GM19468 (cell line): ENCODE measurements around the gene GALP.
"Not testable (repeated sequence)": the region's sequence is repeated elsewhere in the genome, so short reads cannot be mapped to it uniquely, and the experiment has no call there.

Experiments
- ATAC-seq: cut with Tn5 transposase; IDR thresholded peaks from one replicate; pipeline ENCODE4 v1.9.1; 2021; ENCODE audit warnings: mild to moderate bottlenecking, moderate library complexity, moderate number of reproducible peaks; ENCODE audit not compliant: unreplicated experiment; ENCODE audit errors: extremely low read depth

Gene GALP

DNA sequence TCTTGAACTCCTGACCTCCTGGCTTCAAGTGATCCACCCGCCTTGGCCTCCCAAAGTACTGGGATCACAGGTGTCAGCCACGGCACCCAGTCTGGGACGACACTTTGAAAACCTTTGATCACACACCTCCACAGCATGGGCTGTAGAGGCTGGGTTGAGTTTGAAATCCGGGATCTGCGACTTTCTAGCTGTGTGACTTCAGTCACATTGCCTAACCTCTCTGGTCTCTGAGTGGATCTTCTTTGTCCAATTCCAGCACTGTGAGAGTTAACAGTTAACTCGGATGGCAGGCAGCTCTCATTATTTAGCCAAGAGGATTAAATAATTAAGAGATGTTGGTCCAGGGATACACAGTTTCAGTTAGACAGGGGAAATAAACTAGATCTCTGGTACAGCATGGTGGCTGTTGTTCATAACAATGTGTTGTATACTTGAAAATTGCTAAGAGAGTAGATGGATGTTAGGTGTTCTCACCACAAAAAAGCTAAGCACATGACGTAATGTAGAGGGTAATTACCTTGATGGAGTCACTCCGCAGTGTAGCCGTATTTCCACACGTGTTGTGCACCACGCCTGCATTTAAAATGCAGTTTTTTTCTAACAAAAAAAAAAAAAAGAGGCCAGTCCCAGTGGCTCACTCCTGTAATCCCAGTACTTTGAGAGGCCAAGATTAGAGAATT is 1.9 kb downstream of the GALP start:
- no peak for ATAC-seq

- no peak for ATAC-seq
These were observed 14.0 kb downstream of the GALP start for GRCh38 chr19:56189785-56190184.

DNA sequence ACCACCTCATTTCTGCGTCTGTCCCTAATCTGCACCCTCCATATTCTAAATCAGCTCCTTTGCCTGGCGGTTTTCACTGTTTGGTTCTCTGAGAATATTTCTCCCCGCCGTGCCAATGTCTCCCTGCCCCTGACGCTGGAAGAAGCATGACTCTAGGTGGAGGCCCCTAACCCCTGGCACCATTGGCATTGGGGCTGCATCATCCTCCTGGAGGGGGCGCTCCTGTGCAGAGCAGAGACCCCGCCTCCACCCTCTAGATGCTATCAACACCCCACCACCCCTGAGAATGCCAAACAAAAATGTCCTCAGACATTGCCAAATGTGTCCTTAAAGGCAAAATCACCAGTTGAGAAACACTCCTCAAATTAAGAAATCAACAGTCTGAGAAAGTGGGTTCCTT is 15.3 kb downstream of the GALP start:
- no peak for ATAC-seq

DNA sequence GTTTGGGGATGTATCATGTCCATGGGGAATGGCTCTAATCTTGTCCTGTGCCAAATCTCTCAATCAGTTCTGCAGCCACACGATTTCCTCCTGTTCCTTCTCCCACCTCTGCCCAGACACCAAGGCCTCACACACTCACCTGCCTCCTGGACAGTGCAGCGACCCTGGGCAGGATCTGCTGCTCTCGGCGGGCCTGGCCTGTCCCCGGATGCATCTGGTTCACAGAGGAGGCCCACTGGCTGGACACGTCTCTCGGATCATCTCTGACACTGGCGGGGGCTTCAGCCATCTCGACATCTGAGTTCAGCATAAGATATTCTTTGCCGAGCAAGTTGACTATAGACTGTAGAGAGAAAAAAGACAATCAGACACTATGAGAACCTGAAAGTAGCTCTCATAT is 15.9 kb downstream of the GALP start:
- no peak for ATAC-seq

DNA sequence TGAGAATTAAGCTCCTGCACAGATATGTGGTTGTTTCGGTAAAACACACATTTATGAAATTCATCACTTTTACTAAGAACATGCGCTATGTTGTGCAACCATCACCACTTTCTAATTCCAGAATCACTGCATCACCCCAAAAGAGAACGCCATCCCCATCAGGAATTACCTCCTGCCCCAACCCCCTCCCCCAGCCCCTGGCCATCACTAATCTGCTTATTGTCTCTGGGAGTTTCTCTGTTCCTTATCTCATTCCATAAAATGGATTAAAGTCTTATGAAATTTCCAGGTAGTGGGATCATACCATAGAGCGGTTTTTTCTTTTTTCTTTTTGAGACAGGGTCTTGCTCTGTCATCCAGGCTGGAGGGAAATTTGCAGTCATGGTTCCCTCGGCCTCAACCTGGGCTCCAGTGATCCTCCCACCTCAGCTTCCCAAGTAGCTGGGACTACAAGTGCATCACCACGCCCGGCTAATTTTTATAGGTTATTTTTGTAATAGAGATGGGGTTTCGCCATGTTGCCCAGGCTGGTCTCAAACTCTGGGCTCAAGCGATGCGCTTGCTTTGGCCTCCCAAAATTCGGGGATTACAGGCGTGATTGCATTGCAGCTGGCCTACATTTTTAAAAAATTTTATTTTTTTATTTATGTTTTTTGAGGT is 18.3 kb downstream of the GALP start:
- ATAC-seq: no peak

DNA sequence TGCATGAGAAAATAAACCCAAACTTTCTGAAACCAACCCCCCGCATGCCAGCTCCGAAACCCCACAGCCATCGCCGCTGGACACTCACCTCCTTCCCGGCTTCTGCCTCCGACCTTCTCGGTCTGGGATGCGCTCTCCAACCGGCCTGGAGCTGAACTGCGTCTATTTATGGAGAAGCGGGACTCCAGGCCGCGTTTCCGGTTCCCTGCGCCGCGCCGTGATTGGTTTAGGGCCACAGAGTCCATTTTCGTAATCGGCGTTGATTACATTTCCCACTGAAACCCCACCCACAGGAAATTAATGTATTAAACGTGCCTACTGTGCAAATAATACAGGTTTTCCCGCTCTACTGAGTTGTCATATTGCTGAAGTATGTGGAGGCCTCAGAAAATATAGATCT is 21.8 kb downstream of the GALP start, which contains the start of gene ZSCAN5B:
Gene ZSCAN5B (minus strand): TSS at position 138 of the 400 bp plus-strand sequence. CDS start 4,731 bp downstream, outside the sequence.
- ATAC-seq: not testable (repeated sequence)

- no peak for ATAC-seq
These were observed 23.9 kb downstream of the GALP start for GRCh38 chr19:56199687-56200086.

GRCh38 chr19:56201973-56202372 is 26.2 kb downstream of the GALP start, which contains the start of gene ZSCAN5C:
TSS of gene ZSCAN5C (plus strand) at chr19:56202273. CDS start at chr19:56205914, 3,641 bp downstream.
- ATAC-seq: no peak

- not testable (repeated sequence) for ATAC-seq
These were observed 31.8 kb downstream of the GALP start for GRCh38 chr19:56207581-56207980.

GRCh38 chr19:56209091-56209490 is 33.3 kb downstream of the GALP start:
- no peak for ATAC-seq

GRCh38 chr19:56210036-56210435 is 34.2 kb downstream of the GALP start:
- not testable (repeated sequence) for ATAC-seq

DNA sequence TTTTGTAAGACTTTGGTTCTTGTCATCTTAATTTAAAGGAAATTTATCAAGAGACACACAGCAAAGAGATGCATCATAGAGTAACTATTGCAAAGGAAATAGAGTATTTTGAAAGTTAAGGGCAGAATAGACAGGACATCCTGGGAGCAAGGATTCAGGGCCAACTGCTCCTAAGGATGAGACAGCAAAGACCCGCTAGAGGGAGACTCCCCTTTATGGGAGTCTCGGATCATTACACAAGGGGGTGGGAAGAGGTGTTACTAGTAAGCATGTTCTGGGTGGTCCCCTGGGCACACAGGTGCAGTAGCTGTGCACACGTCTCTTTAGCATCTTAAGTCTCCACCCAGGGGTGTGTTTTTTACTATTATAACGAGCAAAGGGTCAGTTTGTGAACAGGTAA is 35.9 kb downstream of the GALP start:
- ATAC-seq: no peak

DNA sequence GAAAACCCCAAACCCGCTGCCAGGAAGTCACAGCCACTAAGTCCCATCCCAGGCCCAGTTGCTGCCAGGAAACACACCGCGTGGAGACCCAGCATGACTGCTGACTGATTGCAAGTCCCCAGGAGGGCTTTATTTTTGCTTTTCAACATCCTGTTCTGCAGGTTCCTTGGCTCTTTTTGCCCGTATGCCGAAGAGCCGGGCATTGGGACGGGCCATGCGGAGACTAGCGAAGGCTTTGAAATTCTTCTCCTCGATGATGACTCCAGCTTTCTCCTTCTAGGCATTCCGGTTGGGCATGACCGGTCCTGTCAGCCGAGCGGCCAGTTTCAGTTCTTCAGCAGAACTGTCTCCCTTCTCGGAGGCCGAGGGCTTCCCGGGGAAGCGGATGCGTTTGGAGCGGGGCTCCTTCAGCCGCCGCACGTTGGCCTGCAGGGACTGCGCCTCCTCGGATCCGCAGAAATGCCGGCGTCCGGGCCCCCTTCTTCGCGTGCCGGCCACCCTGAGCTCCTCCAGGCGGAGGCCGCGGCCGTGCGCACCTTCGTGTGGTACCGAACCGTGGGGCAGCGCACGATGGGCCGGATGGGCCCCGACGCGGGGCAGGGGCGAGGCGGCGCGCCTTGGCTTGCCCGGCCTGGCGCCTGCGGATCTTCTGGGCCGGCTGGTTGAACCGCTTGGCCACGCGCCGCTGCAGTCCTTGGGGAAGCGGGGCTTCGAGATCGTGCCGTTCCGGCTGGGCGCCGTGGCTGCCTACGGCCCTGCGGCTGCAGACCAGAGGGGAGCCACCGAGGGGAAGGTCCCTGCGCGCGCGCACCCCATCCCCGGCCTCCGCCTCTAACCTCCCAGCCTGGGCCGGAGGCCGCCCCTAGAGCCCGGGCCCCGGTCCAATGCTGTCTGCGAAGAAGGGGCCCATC is 41.5 kb downstream of the GALP start:
- ATAC-seq: no peak

- no peak for ATAC-seq
These were observed 43.2 kb downstream of the GALP start for GRCh38 chr19:56218961-56219360.

DNA sequence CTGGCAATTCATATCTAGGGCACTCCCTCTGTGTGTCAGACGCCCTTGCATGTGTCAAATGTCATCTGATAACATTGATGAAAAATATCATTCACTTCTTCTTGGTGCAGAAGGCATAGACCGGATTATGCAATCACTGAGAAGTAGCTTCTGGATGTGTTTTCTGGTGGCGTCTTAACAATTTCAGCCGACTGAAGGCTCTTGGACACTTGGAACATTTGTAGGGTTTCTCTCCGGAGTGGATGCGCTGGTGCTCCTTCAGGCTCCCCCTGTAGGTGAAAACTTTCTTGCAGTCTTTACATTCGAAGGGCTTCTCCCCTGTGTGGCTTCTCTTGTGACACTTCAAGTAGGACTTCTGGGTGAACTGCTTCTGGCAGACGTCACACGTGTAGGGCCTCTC is 45.6 kb downstream of the GALP start:
- not testable (repeated sequence) for ATAC-seq

GRCh38 chr19:56221851-56222250 is 46.0 kb downstream of the GALP start:
- no peak for ATAC-seq

- ATAC-seq: no peak
These were observed 47.1 kb downstream of the GALP start for GRCh38 chr19:56222901-56223300.

GRCh38 chr19:56223481-56223880 is 47.7 kb downstream of the GALP start:
- no peak for ATAC-seq
